Keratinocyte (primary cell): ENCODE results near the gene MAP4K1.

ENCODE experiments used
- EZH2 ChIP-seq: IDR thresholded peaks from one replicate; pipeline ENCODE4 v1.6.1; 2012; ENCODE audit warnings: inconsistent platforms, mild to moderate bottlenecking, low read length, moderate library complexity
- TF ChIP-seq, protein P1 (sequence below), 3 experiments: IDR thresholded peaks in 1 of 3; conservative IDR thresholded peaks in 1 of 3; optimal IDR thresholded peaks in 1 of 3; 2 replicates in 2 of 3; 3 replicates in 1 of 3; pipeline versions ENCODE3 to v1.5.1; 2011; ENCODE audit warnings: low read length in 3 of 3, mild to moderate bottlenecking in 3 of 3, moderate library complexity in 2 of 3, control low read depth in 1 of 3, inconsistent platforms in 1 of 3; ENCODE audit not compliant: insufficient read depth in 2 of 3; ENCODE audit errors: extremely low read depth in 1 of 3

GRCh38 chr19:38661996-38662395 lies 44.2 kb upstream of the MAP4K1 start:
- TF ChIP-seq, protein P1, sequence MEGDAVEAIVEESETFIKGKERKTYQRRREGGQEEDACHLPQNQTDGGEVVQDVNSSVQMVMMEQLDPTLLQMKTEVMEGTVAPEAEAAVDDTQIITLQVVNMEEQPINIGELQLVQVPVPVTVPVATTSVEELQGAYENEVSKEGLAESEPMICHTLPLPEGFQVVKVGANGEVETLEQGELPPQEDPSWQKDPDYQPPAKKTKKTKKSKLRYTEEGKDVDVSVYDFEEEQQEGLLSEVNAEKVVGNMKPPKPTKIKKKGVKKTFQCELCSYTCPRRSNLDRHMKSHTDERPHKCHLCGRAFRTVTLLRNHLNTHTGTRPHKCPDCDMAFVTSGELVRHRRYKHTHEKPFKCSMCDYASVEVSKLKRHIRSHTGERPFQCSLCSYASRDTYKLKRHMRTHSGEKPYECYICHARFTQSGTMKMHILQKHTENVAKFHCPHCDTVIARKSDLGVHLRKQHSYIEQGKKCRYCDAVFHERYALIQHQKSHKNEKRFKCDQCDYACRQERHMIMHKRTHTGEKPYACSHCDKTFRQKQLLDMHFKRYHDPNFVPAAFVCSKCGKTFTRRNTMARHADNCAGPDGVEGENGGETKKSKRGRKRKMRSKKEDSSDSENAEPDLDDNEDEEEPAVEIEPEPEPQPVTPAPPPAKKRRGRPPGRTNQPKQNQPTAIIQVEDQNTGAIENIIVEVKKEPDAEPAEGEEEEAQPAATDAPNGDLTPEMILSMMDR (optimal IDR thresholded peaks at IDR 0.05 in 1 of 3, IDR thresholded peaks at IDR 0.05 in 1 of 3, conservative IDR thresholded peaks at IDR 0.05 in 1 of 3; ENCODE audit: extremely low read depth in 1 of 3, insufficient read depth in 2 of 3, low read length in 3 of 3), result no peak
- no peak for TF ChIP-seq EZH2
